ENCODE data around the gene CNN1.
A peak's percentile ranks its signal among the peaks of the same experiment; 100 is the strongest.

Gene CNN1

GRCh38 chr19:11574689-11575088 lies 36.0 kb downstream of the CNN1 start:
- TF ChIP-seq EZH2 (IDR thresholded peaks at IDR 0.05) (no peak), FOXP2 (optimal IDR thresholded peaks at IDR 0.05; ENCODE audit: control extremely low read depth, extremely low read length, insufficient read depth) (no peak), POLR2AphosphoS5 (IDR thresholded peaks at IDR 0.05; ENCODE audit: borderline replicate concordance, low read depth, low read length) (no peak)
- no peak overlapping the region for H3K4me3 ChIP-seq
- H3K9ac ChIP-seq (ENCODE audit: insufficient read length): no peak overlapping the region
- no peak for DNase-seq (ENCODE audit: low read depth, low spot score)
- H3K36me3 ChIP-seq (ENCODE audit: insufficient read depth, low read length): no peaks in the 10 kb centered on the region
- no peak overlapping the region for H3K27ac ChIP-seq
- H3K9me3 ChIP-seq (ENCODE audit: low read depth, low read length): no peaks in the 10 kb centered on the region

- Histone ChIP-seq H3K4me3 (no peak overlapping the region), H3K9me3 (ENCODE audit: low read depth, low read length) (no peaks in the 10 kb centered on the region), H3K36me3 (ENCODE audit: insufficient read depth, low read length) (no peaks in the 10 kb centered on the region), H3K9ac (ENCODE audit: insufficient read length) (no peak overlapping the region), H3K27ac (no peak overlapping the region)
- no peak for DNase-seq (ENCODE audit: low read depth, low spot score)
- TF ChIP-seq POLR2AphosphoS5 (IDR thresholded peaks at IDR 0.05; ENCODE audit: borderline replicate concordance, low read depth, low read length) (no peak), EZH2 (IDR thresholded peaks at IDR 0.05) (no peak), FOXP2 (optimal IDR thresholded peaks at IDR 0.05; ENCODE audit: control extremely low read depth, extremely low read length, insufficient read depth) (no peak)
Observed at GRCh38 chr19:11576227-11576626, 37.6 kb downstream of the CNN1 start.

- Histone ChIP-seq H3K36me3 (ENCODE audit: insufficient read depth, low read length) (no peaks in the 10 kb centered on the region), H3K4me3 (no peak within 1 kb of the TSS), H3K9me3 (ENCODE audit: low read depth, low read length) (no peaks in the 10 kb centered on the region), H3K9ac (ENCODE audit: insufficient read length) (no peak within 1 kb of the TSS), H3K27ac (no peak within 1 kb of the TSS)
- no peak for DNase-seq (ENCODE audit: low read depth, low spot score)
- no peak for TF ChIP-seq EZH2 (IDR thresholded peaks at IDR 0.05)
- TF ChIP-seq POLR2AphosphoS5 (IDR thresholded peaks at IDR 0.05; ENCODE audit: borderline replicate concordance, low read depth, low read length): no peak
- TF ChIP-seq FOXP2 (optimal IDR thresholded peaks at IDR 0.05; ENCODE audit: control extremely low read depth, extremely low read length, insufficient read depth): no peak
Observed at GRCh38 chr19:11577451-11578257, 39.0 kb downstream of the CNN1 start, which contains the start of gene ACP5. Gene ACP5, minus strand, starts transcription at chr19:11577645. Its CDS starts 328 bp downstream, at chr19:11577317.

GRCh38 chr19:11578258-11579142 lies 39.8 kb downstream of the CNN1 start:
- H3K36me3 ChIP-seq (ENCODE audit: insufficient read depth, low read length): no peaks in the 10 kb centered on the region
- no peaks in the 10 kb centered on the region for H3K9me3 ChIP-seq (ENCODE audit: low read depth, low read length)
- no peak overlapping the region for H3K27ac ChIP-seq
- TF ChIP-seq POLR2AphosphoS5 (IDR thresholded peaks at IDR 0.05; ENCODE audit: borderline replicate concordance, low read depth, low read length): no peak
- TF ChIP-seq FOXP2 (optimal IDR thresholded peaks at IDR 0.05; ENCODE audit: control extremely low read depth, extremely low read length, insufficient read depth): no peak
- TF ChIP-seq EZH2 (IDR thresholded peaks at IDR 0.05): no peak
- H3K4me3 ChIP-seq: no peak overlapping the region
- H3K9ac ChIP-seq (ENCODE audit: insufficient read length): no peak overlapping the region
- no peak for DNase-seq (ENCODE audit: low read depth, low spot score)

- Histone ChIP-seq H3K9me3 (ENCODE audit: low read depth, low read length) (no peaks in the 10 kb centered on the region), H3K4me3 (no peak overlapping the region), H3K27ac (no peak overlapping the region), H3K36me3 (ENCODE audit: insufficient read depth, low read length) (no peaks in the 10 kb centered on the region), H3K9ac (ENCODE audit: insufficient read length) (no peak overlapping the region)
- TF ChIP-seq EZH2 (IDR thresholded peaks at IDR 0.05): no peak
- no peak for TF ChIP-seq FOXP2 (optimal IDR thresholded peaks at IDR 0.05; ENCODE audit: control extremely low read depth, extremely low read length, insufficient read depth)
- TF ChIP-seq POLR2AphosphoS5 (IDR thresholded peaks at IDR 0.05; ENCODE audit: borderline replicate concordance, low read depth, low read length): no peak
- DNase-seq (ENCODE audit: low read depth, low spot score): no peak
Observed at GRCh38 chr19:11580116-11580515, 41.5 kb downstream of the CNN1 start.

GRCh38 chr19:11581740-11582139 lies 43.1 kb downstream of the CNN1 start:
- no peak overlapping the region for H3K9ac ChIP-seq (ENCODE audit: insufficient read length)
- no peaks in the 10 kb centered on the region for H3K9me3 ChIP-seq (ENCODE audit: low read depth, low read length)
- no peak for TF ChIP-seq POLR2AphosphoS5 (IDR thresholded peaks at IDR 0.05; ENCODE audit: borderline replicate concordance, low read depth, low read length)
- TF ChIP-seq FOXP2 (optimal IDR thresholded peaks at IDR 0.05; ENCODE audit: control extremely low read depth, extremely low read length, insufficient read depth): no peak
- H3K36me3 ChIP-seq (ENCODE audit: insufficient read depth, low read length): no peaks in the 10 kb centered on the region
- H3K27ac ChIP-seq: no peak overlapping the region
- no peak for DNase-seq (ENCODE audit: low read depth, low spot score)
- no peak overlapping the region for H3K4me3 ChIP-seq

- Histone ChIP-seq H3K9me3 (ENCODE audit: low read depth, low read length) (no peaks in the 10 kb centered on the region), H3K27ac (no peak overlapping the region), H3K36me3 (ENCODE audit: insufficient read depth, low read length) (no peaks in the 10 kb centered on the region), H3K9ac (ENCODE audit: insufficient read length) (no peak overlapping the region), H3K4me3 (no peak overlapping the region)
- DNase-seq (ENCODE audit: low read depth, low spot score): no peak
- TF ChIP-seq FOXP2 (optimal IDR thresholded peaks at IDR 0.05; ENCODE audit: control extremely low read depth, extremely low read length, insufficient read depth): no peak
- TF ChIP-seq EZH2 (IDR thresholded peaks at IDR 0.05): no peak
- TF ChIP-seq POLR2AphosphoS5 (IDR thresholded peaks at IDR 0.05; ENCODE audit: borderline replicate concordance, low read depth, low read length): no peak
Observed at GRCh38 chr19:11586331-11586730, 47.7 kb downstream of the CNN1 start.

- Histone ChIP-seq H3K9ac (ENCODE audit: insufficient read length) (no peak overlapping the region), H3K27ac (no peak overlapping the region)
Observed at GRCh38 chr19:11587302-11587974, 48.8 kb downstream of the CNN1 start.

More at GRCh38 chr19:11587302-11587974, 48.8 kb downstream of the CNN1 start:
- TF ChIP-seq POLR2AphosphoS5 (IDR thresholded peaks at IDR 0.05; ENCODE audit: borderline replicate concordance, low read depth, low read length): no peak
- no peak for TF ChIP-seq FOXP2 (optimal IDR thresholded peaks at IDR 0.05; ENCODE audit: control extremely low read depth, extremely low read length, insufficient read depth)
- TF ChIP-seq EZH2 (IDR thresholded peaks at IDR 0.05): no peak
- H3K9me3 ChIP-seq (ENCODE audit: low read depth, low read length): no peaks in the 10 kb centered on the region
- H3K4me3 ChIP-seq: peak overlapping the region; percentile 29; the same call in 1 of the 2 replicates
- no peaks in the 10 kb centered on the region for H3K36me3 ChIP-seq (ENCODE audit: insufficient read depth, low read length)
- DNase-seq (ENCODE audit: low read depth, low spot score): peak; percentile 40
